Measurements from ENCODE around the gene BICC1. TPM values are rescaled to one million over a fixed set of nuclear protein-coding genes. Genes with fewer than 3 reads are reported as not detected.

Gene BICC1
- 105 and 110 TPM in 2 replicates for total RNA-seq

GRCh38 chr10:58512491-58513187 is at the start of gene BICC1:
BICC1 (plus strand) TSS chr10:58512872; CDS start chr10:58513144, 272 bp downstream.

Other genes with a start within 250 kb of the BICC1 start
- gene IPMK, start 245.0 kb upstream of the BICC1 start, total RNA-seq: 10.2 and 11.9 TPM in 2 replicates
- gene CISD1, start 243.7 kb upstream of the BICC1 start, total RNA-seq: 28.5 and 51.4 TPM in 2 replicates
- 17.3 and 17.5 TPM in 2 replicates for gene UBE2D1, start 177.9 kb upstream of the BICC1 start, total RNA-seq
- 11.3 and 12.4 TPM in 2 replicates for gene TFAM, start 127.5 kb upstream of the BICC1 start, total RNA-seq

All from cardiac ventricle fibroblast (primary cell).